Activated naive CD8-positive, alpha-beta T cell treated with anti-CD3 and anti-CD28 coated beads, Interleukin-2, amount 50 U/mL, for 16 hours (primary cell): ENCODE measurements around the gene DSCAML1.

ENCODE experiments used
- DNase-seq: peaks from one replicate; pipeline ENCODE4 v3.0.0-alpha.2; 2020; ENCODE audit warnings: low read depth, low spot score

DSCAML1 gene

DNA sequence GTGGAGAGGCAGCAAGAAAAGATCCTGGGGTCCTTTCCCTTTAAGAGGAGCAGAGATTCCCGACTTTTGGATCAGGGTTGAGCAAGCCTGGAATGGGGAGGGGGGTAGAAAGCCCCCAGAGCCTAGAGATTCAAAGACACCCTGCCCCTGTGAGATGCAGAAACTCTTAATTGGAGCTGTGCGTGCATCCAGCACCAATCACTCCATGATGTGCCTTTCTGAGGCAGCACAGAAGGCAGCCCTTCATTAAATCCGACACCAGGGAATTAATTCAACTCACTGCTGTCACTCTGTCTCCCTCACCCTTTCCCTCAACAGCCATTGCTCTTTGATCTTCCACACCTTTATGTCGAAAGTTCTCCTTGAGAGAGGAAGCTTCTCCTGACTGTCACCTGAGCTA is 43.0 kb downstream of the DSCAML1 start:
- no peak for DNase-seq

DNA sequence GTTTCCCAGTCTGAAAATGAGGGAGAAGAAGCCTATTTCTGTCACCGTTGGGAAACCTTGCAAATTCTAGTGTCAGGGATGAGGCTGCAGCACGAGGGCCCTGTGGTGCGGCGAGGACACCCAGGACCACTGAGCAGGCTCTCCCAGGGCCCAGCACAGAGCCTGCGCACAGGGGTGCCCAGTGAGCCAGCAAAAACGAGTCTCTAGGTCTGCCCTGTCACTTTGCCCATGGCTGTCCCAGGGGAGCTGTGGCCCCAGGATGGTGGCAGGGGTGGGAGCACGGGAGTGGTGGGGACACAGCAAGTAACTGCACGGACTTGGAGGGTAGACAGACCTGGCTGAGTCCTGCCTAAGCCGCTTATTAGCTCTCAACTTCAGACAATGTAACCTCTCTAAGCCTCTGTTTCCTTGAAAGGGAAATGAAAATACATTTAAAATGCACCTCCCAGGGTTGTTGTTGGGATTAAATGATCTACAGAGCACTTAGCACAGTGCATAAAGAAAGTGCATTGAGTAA is 44.2 kb downstream of the DSCAML1 start:
- no peak for DNase-seq

DNA sequence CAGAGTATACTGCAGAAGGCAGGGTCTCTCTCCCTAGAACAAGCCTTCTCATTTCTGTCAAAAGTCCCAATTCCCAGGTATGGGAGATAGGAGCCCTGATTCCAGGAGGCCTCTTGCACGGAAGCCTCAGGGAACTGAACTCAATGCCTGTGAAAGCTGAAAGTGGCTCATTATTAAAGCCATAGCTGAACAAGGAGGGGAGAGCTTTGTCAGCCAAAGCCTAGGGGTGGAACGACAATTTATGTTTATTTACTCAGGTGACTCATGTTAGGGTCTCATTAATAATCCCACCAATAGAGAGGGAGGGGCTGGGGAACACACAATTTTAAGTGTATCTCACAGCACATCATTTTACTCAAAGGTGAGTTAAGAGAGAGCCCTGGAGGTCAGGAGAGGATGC is 44.9 kb downstream of the DSCAML1 start:
- no peak for DNase-seq

DNA sequence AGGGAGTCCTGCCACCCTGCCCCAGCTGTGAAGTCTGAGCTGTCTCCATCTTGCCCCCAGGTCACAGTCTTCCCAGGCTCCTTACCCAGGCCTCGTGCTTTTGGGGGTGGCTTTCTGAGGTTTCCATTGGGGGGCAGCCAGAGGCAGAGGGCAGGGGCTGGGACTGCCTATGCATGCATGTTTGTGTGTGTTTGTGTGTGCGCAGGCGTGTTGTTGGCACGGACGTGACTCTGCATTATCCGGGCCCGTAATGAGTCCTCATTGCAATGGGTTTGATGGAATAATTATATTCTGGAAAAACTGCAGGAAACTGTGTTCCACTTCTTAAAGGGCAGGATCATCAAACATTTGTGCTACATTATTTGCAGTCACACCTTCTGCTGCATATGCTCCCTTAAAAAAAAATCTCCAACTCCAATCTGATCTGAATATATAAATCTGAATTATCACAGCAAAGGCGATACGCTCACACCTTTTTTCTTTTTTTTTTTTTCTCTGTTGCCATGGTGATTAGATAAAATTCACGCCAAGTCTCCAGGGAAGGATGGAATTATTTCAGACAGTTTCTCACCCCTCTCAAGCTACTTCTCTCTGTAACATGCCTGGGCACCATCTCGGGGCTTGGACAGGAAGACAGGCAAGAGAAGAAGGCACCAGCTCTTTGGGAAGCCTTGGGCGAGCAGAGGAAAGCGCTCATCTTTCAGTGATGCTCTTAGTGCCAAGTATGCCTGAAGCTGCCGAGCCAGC is 45.9 kb downstream of the DSCAML1 start:
- DNase-seq, result no peak

DNA sequence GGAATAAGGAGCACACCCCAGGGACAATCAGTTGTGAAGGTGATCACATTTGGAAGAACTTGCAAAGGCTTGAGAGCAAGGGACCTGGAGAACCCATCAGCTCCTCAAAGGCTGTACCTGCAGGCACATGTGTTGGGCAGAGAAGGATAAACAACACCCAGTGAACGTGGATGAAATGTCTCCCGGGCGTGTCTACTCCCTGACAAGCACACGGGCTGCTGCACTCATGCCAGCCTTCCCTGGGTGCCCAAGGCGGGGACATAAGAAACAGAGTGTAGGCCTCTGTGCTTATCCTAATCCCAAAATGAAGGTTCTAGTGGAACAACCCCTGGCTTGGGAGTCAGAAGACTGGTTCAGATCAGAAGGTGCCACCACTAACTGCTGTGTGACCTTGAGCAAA is 46.7 kb downstream of the DSCAML1 start:
- no peak for DNase-seq

DNA sequence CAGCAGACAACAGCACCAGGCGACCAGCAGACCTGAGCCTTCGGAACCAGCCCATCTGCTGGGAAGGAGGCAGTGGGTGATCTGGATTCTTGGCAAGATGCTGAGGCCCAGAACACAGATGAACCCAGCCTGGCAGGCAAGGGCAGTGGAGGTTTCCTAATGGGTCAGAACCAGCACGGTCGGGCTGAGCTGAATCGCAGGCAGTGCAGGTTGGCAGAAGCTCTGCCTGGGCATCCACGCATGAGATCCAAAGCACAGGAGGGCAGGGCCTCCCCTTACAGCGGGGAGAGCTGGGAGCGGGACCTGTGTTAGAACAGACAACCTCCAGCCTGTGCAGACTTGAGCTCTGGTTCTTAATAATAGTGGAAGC is 47.5 kb downstream of the DSCAML1 start:
- no peak for DNase-seq

DNA sequence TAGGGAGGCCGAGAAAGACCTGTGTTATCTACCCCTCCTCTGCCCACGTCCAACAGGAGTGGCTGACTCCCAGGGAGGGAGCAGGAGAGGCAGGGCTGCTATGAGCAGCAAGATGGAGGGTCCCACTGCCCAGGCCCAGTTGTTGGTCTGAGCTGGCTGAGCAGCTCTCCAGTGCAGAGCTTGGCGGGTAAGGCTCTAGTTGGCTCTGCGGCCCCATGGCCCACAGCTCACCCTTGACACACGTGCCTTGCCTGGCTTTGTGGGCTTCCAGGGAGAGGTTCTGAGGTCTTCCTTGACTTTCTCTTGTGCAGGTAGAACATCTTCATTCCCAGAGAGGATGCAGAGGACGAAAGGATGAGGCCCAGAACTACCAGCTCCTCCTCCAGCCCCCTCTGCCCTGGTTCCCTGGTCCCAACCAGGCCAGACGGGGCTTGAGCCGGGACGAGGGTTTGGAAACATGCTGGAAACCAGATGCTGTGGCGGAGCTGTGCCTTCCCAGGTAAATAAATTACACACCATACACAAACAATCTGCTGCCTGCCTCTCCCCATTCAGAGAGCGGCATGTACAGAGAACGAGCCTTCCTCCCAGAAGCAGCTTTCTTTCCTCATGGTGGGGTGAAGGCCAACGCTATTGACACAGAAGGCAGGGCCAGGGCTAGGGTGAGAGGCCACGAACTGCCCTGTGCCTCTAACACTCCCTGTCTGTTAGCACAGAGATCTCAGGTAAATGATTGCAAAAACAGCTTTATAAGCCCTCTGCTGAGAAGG is 48.1 kb downstream of the DSCAML1 start:
- no peak for DNase-seq

DNA sequence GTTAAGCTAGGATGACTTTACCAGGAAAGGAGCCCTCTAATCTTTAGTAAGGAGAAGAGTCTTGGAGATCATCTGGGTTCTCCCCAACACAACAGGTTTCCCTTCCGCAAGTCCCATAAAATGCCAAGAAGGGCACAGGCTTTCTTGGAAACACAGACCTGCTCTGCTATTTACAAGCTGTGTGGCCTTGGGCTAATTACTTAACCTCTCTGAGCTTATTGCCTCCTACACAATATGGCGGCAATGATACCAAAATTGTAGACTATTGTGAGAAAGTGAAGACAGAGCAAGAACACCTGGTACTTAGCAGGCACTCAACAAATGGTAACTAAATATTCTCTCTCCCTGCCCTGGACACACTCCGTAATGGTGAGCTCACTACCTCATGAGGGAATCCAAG is 49.1 kb downstream of the DSCAML1 start:
- DNase-seq, result no peak

DNA sequence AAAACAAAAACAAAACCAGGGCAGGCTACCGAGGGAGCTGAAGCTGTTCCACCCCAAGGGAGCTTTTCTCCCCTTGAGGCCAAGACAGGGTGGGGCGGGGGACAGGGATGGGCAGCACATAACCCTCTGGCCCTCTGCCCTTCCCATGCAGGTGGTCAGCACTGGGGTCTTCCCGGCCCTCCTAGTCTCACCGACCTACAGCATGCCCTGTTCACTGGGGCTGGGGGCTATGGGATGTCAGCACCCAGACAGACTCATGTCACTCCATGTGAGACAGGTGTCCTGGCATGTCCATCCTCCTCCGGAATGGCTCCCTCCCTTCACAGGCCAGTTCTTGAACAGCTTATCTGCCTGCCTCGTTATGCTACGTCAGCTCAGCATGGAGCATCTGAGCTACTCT is 51.7 kb downstream of the DSCAML1 start:
- DNase-seq, result no peak

DNA sequence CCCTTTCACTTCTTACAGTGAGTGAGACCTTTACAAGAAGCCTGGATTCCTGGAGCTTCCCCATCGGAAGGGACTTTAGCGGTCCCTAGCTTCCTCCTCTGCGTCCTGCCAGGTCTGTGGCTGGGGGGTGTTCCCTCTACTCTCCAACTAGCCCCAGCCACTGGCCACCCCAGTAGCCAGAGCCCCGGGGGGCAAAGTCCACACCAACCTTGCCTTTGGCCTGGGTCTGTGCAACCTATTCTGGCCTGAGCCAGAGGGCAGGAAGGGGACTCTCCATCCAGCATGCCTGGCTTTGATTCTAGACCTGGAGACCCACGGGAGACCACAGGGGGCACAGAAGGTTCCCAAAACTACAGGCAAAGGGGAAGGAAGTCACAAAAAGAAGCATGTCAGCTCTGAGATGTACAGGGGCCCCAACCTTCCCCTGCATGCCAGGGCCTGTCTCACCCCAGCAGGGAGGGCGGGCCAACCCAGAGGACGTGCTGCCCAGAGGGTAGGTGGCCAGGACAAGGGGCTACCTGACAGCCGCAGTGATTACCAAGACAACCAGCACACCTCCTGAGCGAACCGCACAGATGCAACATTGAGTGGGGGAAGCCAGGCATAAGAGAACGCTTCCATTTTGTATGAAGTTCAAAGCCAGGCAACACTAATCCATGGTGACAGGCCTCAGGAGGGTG is 52.4 kb downstream of the DSCAML1 start:
- no peak for DNase-seq

DNA sequence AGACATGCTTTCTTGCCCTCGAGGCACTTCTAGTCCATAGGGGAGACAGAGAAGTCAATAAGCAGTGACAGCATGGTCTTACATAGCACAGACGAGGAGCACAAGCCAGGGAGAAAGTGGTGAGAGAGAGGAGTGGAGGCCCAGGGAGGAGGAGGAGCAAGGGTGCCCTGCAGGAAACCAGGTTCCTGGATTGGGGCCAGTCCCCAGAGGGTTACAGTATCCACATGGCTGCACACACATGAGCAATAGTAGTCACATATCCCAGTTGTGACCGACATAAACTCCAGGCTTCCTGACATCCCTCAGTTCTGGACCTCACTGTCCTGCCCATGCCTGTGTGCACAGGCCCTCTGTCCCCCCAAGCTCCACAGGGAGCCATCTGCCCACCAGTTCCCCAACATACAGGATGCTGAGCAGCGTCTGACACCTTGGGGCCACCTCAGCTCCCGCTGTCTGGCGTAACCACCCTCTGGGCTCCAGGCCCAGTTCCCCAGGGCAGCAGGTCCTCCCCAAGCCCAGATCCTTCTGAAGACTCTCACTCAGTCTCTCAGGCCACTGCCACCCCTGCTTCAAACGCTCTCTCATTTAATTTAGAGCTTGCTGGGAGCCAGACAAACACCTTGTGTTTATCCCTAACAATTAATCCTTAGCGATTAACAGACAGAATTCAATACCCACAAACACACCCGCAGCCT is 53.7 kb downstream of the DSCAML1 start:
- DNase-seq, result no peak

DNA sequence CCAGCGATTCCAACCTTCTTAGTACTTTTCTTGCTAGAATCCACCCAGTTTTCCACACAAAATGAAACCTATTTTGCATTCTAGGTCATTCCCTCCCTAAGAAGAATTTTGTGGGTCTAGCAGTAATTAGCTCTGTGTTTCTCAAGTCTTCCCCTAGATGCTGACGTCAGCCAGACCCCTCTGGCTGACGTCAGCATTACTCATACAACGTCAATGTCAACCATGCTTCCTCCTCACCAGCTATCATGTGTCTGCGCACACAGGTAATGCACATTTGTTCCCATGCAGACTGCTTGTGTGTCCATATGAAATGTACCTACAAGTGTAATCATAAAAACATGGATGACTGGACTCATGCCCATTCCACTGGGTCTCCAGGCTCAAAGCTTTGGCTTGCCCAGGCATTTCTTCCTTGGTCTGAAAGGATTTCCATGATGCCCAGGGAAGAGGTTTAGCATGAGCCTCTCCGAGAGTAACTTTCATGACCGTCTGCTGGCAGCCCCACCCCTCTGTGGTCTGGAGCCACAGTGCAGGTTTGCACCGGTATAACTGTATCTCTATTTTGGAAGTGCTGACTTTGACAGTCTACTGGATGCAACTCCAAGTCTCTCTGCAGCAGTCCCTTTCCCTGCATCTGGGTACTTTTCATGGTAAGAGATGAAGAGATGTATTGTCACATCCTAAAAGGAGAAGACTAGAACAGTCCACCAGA is 58.6 kb downstream of the DSCAML1 start:
- no peak for DNase-seq

DNA sequence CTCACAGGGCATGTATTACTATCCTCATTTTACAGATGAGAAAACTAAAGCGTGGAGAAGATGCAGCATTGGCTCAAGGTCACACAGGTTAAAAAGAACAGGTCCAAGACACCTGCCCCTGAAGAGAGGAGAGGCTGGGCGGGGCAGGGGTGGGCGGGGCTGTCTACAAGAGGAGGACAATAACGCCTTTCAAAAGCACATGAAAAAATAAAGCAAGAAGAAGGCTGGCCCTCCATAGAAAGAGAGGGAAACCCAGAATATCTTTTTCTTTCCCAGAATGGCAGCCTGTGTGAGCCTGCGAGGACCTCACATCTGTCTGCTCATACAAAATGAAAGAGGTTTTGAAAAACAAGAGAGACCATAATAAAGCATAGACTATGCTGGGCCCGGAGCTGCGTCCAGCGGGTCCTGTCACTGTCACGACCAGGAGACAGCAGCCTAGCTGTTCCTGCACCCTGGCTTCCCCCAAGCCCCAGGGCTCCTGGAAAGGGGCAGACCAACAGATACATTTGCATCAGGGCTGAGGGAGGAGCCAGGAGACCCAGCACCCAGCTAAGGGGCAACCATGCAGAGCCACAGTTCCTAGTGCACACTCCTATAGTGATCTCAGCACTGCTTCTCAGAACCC is 61.6 kb downstream of the DSCAML1 start:
- DNase-seq, result no peak

DNA sequence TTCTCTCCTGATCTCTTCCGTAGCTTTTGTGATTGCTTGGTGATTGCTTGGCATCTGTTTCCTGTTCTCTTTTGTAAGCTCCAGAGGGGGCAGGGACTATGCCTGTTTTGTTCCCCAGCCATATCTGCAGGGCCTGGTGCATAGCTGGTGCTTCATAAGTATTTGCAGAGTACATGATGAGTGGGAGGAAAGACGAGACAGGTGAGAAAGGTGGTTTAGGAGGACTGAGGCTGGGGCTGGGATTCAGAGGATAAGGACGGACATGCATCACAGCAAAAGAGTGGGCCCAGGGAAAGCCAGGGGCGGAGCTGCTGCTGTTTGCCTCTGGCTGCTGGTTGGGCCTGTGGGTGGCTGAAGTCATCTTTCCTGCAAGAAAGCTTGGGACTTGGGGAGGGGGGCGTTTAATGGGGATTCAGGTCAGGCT is 62.4 kb downstream of the DSCAML1 start:
- no peak for DNase-seq

DNA sequence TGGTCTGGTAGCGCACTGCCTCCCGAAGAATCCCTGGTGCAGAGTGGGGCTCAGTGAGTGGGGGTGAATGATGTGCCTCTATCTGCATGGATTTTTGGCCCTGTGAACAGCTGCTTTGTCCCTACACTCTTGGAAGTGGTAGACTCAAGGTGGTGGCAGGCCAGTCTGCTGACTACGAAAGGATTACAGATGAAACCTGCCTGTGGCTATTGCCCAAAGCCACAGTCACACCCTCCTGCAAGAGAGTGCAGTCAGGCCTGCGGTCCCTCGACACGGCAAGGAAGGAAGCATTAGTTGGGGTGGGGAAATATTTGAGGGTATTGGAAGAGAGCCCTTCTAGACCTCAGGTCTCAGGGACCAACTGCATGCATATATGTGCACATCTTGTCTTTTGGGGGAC is 63.7 kb downstream of the DSCAML1 start:
- DNase-seq, result no peak

DNA sequence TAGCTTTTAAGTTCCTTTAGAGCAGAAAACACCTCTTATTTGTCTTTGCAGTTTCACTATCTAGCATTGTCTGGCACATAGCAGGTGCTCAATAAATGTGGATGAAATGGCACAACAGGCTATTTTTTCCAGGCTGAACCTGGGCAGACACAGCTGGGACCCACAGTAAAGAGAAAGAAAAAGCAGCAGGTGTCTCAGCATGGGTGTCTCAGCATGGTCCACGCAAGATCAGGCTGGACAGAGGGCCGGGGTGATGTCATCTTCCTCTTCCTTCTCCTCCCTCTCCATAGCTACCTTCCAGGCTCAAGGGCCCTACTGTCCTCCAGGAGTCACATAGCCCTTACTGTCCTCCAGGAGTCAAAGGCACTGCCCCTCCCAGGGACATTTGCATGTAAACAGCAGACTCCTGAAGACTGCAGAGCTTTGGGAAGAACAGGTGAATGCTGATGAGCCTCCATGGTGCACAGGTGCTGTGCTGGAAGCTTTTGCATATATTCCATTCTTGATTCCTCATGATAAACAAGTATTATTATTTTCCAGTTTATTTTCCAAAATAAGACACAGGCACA is 65.2 kb downstream of the DSCAML1 start:
- DNase-seq, result no peak

DNA sequence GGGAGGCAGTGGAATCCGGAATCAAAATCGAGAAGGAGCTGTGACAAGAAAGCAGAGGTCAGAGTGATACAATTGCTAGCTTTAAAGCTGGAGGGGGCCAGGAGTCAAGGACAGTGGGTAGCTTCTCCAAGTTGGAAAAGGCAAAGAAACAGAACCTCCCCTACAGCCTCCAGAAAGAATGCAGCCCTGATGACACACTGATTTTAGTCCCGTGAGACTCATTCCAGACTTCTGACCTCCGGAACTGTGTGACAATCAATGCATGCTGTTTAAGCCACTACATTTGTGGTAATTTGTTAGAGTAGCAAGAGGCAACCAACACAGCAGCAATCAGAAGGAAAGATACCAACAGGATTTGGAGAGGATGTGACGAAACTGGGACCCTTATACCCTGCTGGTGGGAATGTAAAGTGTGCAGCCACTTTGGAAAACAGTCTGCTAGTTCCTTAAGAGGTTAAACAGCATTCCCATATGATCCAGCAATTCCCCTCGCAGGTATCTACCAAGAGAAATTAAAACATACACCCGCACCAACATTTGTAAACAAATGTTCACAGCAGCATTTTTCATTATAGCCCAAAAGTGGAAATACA is 66.7 kb downstream of the DSCAML1 start:
- DNase-seq, result no peak

DNA sequence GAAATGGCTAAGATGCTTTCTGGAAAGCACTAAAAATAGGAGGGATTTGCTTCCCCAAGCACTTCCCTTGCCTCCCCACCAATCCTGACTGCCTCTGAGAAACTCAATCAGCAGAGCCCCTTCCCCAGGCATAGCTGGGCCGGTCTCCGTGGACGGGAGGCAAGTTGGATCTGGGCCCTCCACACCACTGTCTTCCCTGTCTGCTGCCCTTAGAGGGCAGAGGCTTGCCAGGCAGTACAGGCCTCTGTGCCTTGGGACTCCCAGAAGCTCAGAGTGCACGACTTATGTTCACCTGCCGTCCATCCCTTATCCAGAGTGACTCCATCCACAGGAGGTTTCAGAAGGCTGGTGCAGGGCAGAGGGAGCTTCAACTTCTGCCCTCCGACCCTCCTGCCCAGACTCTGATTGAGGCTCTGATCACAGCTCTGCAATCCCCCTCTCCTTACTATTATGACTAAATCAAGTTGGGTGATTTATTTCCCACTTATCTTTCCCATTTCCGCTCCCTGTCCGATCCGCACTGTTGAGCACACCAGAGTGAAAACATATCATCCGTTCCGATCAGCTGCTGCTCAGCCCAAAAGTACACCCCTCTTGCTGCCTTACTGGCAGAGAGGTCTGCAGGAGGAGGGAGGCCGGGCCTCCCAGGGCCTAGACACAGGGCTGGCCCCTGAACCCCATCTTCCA is 71.8 kb downstream of the DSCAML1 start:
- no peak for DNase-seq

DNA sequence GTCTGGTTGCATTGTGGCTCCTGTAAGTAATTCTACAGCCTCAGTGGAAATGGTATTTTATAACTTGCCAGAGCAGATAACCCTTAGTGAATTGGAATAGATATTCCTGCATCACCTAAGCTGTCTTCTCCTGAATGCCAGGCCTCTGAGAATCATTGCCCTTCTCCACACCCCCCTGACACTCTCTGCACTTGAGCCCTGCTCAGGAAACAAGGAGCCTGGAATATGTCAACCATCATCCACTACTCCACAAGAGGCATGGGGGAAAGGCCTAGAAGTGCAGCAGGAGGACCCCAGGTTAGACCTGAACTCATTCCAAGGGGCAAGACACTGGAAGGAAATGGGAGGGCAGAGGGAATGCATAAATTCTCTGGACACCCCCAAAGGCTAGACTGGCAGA is 72.4 kb downstream of the DSCAML1 start:
- DNase-seq, result no peak

DNA sequence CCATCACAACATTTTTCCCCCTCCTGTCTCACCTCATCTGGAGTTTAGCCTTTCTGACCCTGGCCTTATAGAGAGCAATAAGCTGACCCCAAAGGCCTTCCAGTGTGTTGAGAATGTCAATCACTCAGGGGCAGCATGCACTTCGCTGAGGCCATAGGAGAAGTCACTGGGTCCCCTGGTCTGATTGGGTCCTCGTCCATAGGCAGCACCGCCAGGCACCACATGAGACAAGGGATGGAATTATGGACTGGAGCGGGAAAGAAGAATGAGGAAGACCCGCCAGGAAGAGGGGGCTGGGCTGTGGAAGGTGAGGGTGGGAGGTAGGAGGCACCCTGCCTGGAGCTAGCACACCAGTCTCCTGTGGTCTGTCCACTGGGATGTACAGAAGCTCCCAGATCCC is 72.9 kb downstream of the DSCAML1 start:
- no peak for DNase-seq
